ENCODE measurements around the gene TBK1. TPM values are rescaled to one million over a fixed set of nuclear protein-coding genes. Genes with fewer than 3 reads are reported as not detected.

TBK1 gene
- polyA plus RNA-seq, 3 donors: 14.3 to 24.7 (median 15.5) TPM

- no peaks in the 10 kb centered on the region for H3K36me3 Mint-ChIP-seq
- no peak overlapping the region for H3K4me3 Mint-ChIP-seq
- H3K27me3 Mint-ChIP-seq (ENCODE audit: low read depth in 3 of 3): peaks cover 0 to 7% (median 3%) of the 10 kb centered on the region in 3 donors
- no peaks in the 10 kb centered on the region for H3K9me3 ChIP-seq (replicated peaks in 1 of 2; ENCODE audit: control insufficient read depth in 1 of 2, insufficient read depth in 1 of 2, low read length in 2 of 2)
- intact Hi-C loops (cut with micrococcal nuclease): no loop called here
- H3K27ac Mint-ChIP-seq: no peak overlapping the region
- no peak overlapping the region for H3K4me2 ChIP-seq (replicated peaks; ENCODE audit: extremely low read depth, low read length, poor library complexity, severe bottlenecking)
- peaks cover 14% of the 10 kb centered on the region for H3K4me1 Mint-ChIP-seq
- no peak for TF ChIP-seq CTCF (IDR thresholded peaks at IDR 0.05)
- H3K9me3 Mint-ChIP-seq: peaks cover 0 to 2% (median 0%) of the 10 kb centered on the region in 7 donors
- no peaks in the 10 kb centered on the region for H4K20me1 ChIP-seq (ENCODE audit: insufficient read depth, low read length)
- no peaks in the 10 kb centered on the region for H3K36me3 ChIP-seq (replicated peaks in 1 of 2; ENCODE audit: control insufficient read depth in 1 of 2, insufficient read depth in 2 of 2, low read length in 2 of 2)
- no peak overlapping the region for H3K9ac ChIP-seq (ENCODE audit: insufficient read depth, low read length, poor library complexity, severe bottlenecking)
- H3K27ac ChIP-seq (ENCODE audit: low read depth in 1 of 2, low read length in 2 of 2): no peak overlapping the region
- WGBS (ENCODE audit: insufficient coverage): 100% methylated on average over 3 of the region's 11 CpGs
- no peaks in the 10 kb centered on the region for H3K27me3 ChIP-seq (ENCODE audit: control insufficient read depth in 2 of 2, insufficient read depth in 2 of 2, low read length in 2 of 2)
- H3K4me3 ChIP-seq (replicated peaks in 1 of 3; ENCODE audit: low read depth in 2 of 3, low read length in 3 of 3): no peak overlapping the region
- H3K79me2 ChIP-seq (ENCODE audit: insufficient read depth, low read length): no peaks in the 10 kb centered on the region
- H2AFZ ChIP-seq (ENCODE audit: insufficient read depth, low read depth, low read length, poor library complexity, severe bottlenecking): no peak overlapping the region
- H3K4me1 ChIP-seq (ENCODE audit: control insufficient read depth in 1 of 2, insufficient read depth in 2 of 2, low read length in 2 of 2): peaks cover 0 to 5% of the 10 kb centered on the region in 2 donors
- DNase-seq: no peak
Observed at GRCh38 chr12:64525461-64526160, 73.7 kb downstream of the TBK1 start.

- H3K27me3 ChIP-seq (ENCODE audit: control insufficient read depth in 2 of 2, insufficient read depth in 2 of 2, low read length in 2 of 2): no peaks in the 10 kb centered on the region
- H3K79me2 ChIP-seq (ENCODE audit: insufficient read depth, low read length): no peaks in the 10 kb centered on the region
- no peak overlapping the region for H3K4me3 Mint-ChIP-seq
- no peaks in the 10 kb centered on the region for H3K9me3 ChIP-seq (replicated peaks in 1 of 2; ENCODE audit: control insufficient read depth in 1 of 2, insufficient read depth in 1 of 2, low read length in 2 of 2)
- no peak for DNase-seq
- no peak overlapping the region for H3K9ac ChIP-seq (ENCODE audit: insufficient read depth, low read length, poor library complexity, severe bottlenecking)
- H3K36me3 ChIP-seq (replicated peaks in 1 of 2; ENCODE audit: control insufficient read depth in 1 of 2, insufficient read depth in 2 of 2, low read length in 2 of 2): no peaks in the 10 kb centered on the region
- peaks cover 0 to 5% of the 10 kb centered on the region in 2 donors for H3K4me1 ChIP-seq (ENCODE audit: control insufficient read depth in 1 of 2, insufficient read depth in 2 of 2, low read length in 2 of 2)
- H4K20me1 ChIP-seq (ENCODE audit: insufficient read depth, low read length): no peaks in the 10 kb centered on the region
- no CpG with 5 or more reads among the region's 2 CpGs for WGBS (ENCODE audit: insufficient coverage)
- peaks cover 0 to 7% (median 3%) of the 10 kb centered on the region in 3 donors for H3K27me3 Mint-ChIP-seq (ENCODE audit: low read depth in 3 of 3)
- H2AFZ ChIP-seq (ENCODE audit: insufficient read depth, low read depth, low read length, poor library complexity, severe bottlenecking): no peak overlapping the region
- no peaks in the 10 kb centered on the region for H3K9me3 Mint-ChIP-seq
- H3K27ac ChIP-seq (ENCODE audit: low read depth in 1 of 2, low read length in 2 of 2): no peak overlapping the region
- H3K27ac Mint-ChIP-seq: no peak overlapping the region
- H3K4me1 Mint-ChIP-seq: peaks cover 12% of the 10 kb centered on the region
- H3K36me3 Mint-ChIP-seq: no peaks in the 10 kb centered on the region
- intact Hi-C loops (cut with micrococcal nuclease): no loop called here
- H3K4me2 ChIP-seq (replicated peaks; ENCODE audit: extremely low read depth, low read length, poor library complexity, severe bottlenecking): no peak overlapping the region
- TF ChIP-seq CTCF (IDR thresholded peaks at IDR 0.05): no peak
- H3K4me3 ChIP-seq (replicated peaks in 1 of 3; ENCODE audit: low read depth in 2 of 3, low read length in 3 of 3): no peak overlapping the region
Observed at GRCh38 chr12:64526859-64527258, 74.9 kb downstream of the TBK1 start.

All from CD14-positive monocyte (primary cell).